CD4-positive, alpha-beta T cell (primary cell): Measurements from ENCODE around the gene SERPINC1. TPM values are rescaled to one million over a fixed set of nuclear protein-coding genes. Genes with fewer than 3 reads are reported as not detected.

Experiments used
- ATAC-seq: fragments of 200-7000 bp; cut with Tn5 transposase; one replicate; pipeline ENCODE4 v1.10.0; 2022; ENCODE audit warnings: mild to moderate bottlenecking; ENCODE audit not compliant: poor library complexity
- CTCF ChIA-PET: fragments of 350-600 bp; sonication (Branson Sonifier 250); formaldehyde crosslinking; loops from one replicate; lab custom pipeline; 2021; ENCODE audit warnings: antibody characterized with exemption, inconsistent platforms; lab: Charles Lee
- POLR2A ChIA-PET: fragments of 350-600 bp; sonication (Branson Sonifier 250); formaldehyde crosslinking; loops from one replicate; lab custom pipeline; 2021; ENCODE audit warnings: antibody characterized with exemption, inconsistent platforms; lab: Charles Lee
- DNase-seq, 14 experiments: peaks; one replicate each; pipeline ENCODE4 v3.0.0-alpha.2; 2013 to 2020; ENCODE audit warnings: mixed read lengths in 2 of 14
- H3K27ac ChIP-seq, 2 donors: one replicate each; pipeline versions ENCODE4 v1.5.1 to v1.7.0; 2013; ENCODE audit warnings: low read length in 2 of 2, low read depth in 1 of 2, mild to moderate bottlenecking in 1 of 2
- H3K27me3 ChIP-seq, 2 experiments: 1 replicate in 1 of 2; 2 replicates in 1 of 2; pipeline versions ENCODE4 v1.6.1 to v1.7.0; 2013; ENCODE audit warnings: low read length in 2 of 2, control low read depth in 1 of 2, mild to moderate bottlenecking in 1 of 2, moderate library complexity in 1 of 2; ENCODE audit not compliant: insufficient read depth in 2 of 2, control insufficient read depth in 1 of 2
- H3K36me3 ChIP-seq: one replicate; pipeline ENCODE4 v1.6.1; 2013; ENCODE audit warnings: low read length, control low read depth; ENCODE audit not compliant: insufficient read depth
- H3K4me1 ChIP-seq: one replicate; pipeline ENCODE4 v1.6.1; 2013; ENCODE audit warnings: low read length, control low read depth; ENCODE audit not compliant: insufficient read depth
- H3K4me3 ChIP-seq: one replicate; pipeline ENCODE4 v1.5.1; 2013; ENCODE audit warnings: mild to moderate bottlenecking, low read length, moderate library complexity
- H3K9me3 ChIP-seq, 2 experiments: 1 replicate in 1 of 2; 2 replicates in 1 of 2; pipeline versions ENCODE4 v1.6.1 to v1.7.0; 2013; ENCODE audit warnings: low read length in 2 of 2, mild to moderate bottlenecking in 2 of 2, control low read depth in 1 of 2, moderate library complexity in 1 of 2; ENCODE audit not compliant: control insufficient read depth in 1 of 2, insufficient read depth in 1 of 2
- H3K27ac Mint-ChIP-seq: one replicate; pipeline ENCODE4 v1.8.0; 2020; ENCODE audit warnings: mixed read lengths
- H3K27me3 Mint-ChIP-seq: one replicate; pipeline ENCODE4 v1.8.0; 2021; ENCODE audit warnings: mixed read lengths
- H3K36me3 Mint-ChIP-seq: one replicate; pipeline ENCODE4 v1.8.0; 2021; ENCODE audit warnings: low read depth, mixed read lengths
- H3K4me1 Mint-ChIP-seq: one replicate; pipeline ENCODE4 v1.8.0; 2021; ENCODE audit warnings: low read depth, mixed read lengths
- H3K4me3 Mint-ChIP-seq: one replicate; pipeline ENCODE4 v1.8.0; 2020; ENCODE audit warnings: mild to moderate bottlenecking, mixed read lengths
- H3K9me3 Mint-ChIP-seq: one replicate; pipeline ENCODE4 v1.8.0; 2020; ENCODE audit warnings: mixed read lengths
- intact Hi-C, 2 experiments: fragments of 100-400 bp; cut with DNase I in 1 of 2; cut with micrococcal nuclease in 1 of 2; formaldehyde crosslinking; loops; one replicate each; pipeline versions ENCODE4 v1.15.1 to v1.9.0; 2023 to 2025; cut with DNase I, micrococcal nuclease
- total RNA-seq, 174 experiments: library from RNA in 2 of 174; stranded (reverse) in 2 of 174; gene quantifications; one replicate each; pipeline ENCODE4 v1.2.3 and lab custom pipeline; 2021 to 2026
- TF ChIP-seq, protein P1 (sequence below): fragments of 200-600 bp; IDR thresholded peaks from one replicate; pipeline ENCODE4 v1.8.0; 2022; ENCODE audit warnings: antibody characterized with exemption, mild to moderate bottlenecking

The SERPINC1 gene
- total RNA-seq, 2 experiments from 2014 or later, result not detected

GRCh38 chr1:173889885-173890284 is 27.2 kb downstream of the SERPINC1 start:
- Histone ChIP-seq H3K9me3 (no peaks in the 10 kb centered on the region), H3K27me3 (no peaks in the 10 kb centered on the region), H3K27ac (no peak overlapping the region), H3K4me1 (peaks cover 2% of the 10 kb centered on the region), H3K36me3 (peaks cover 21% of the 10 kb centered on the region), H3K4me3 (no peak overlapping the region)
- Mint-ChIP-seq H3K36me3 (peaks cover 93% of the 10 kb centered on the region), H3K4me3 (no peak overlapping the region), H3K9me3 (no peaks in the 10 kb centered on the region), H3K4me1 (peaks cover 42% of the 10 kb centered on the region), H3K27ac (no peak overlapping the region), H3K27me3 (no peaks in the 10 kb centered on the region)
- ChIA-PET POLR2A (interaction anchor here (1.8 kb wide), 1 partner anchor 22 kb away, joined by 4 read pairs; the partner anchor contains the start of genes GAS5 and ZBTB37), CTCF (no interaction called here)
- DNase-seq (no peak), ATAC-seq (no peak)
- TF ChIP-seq, protein P1, sequence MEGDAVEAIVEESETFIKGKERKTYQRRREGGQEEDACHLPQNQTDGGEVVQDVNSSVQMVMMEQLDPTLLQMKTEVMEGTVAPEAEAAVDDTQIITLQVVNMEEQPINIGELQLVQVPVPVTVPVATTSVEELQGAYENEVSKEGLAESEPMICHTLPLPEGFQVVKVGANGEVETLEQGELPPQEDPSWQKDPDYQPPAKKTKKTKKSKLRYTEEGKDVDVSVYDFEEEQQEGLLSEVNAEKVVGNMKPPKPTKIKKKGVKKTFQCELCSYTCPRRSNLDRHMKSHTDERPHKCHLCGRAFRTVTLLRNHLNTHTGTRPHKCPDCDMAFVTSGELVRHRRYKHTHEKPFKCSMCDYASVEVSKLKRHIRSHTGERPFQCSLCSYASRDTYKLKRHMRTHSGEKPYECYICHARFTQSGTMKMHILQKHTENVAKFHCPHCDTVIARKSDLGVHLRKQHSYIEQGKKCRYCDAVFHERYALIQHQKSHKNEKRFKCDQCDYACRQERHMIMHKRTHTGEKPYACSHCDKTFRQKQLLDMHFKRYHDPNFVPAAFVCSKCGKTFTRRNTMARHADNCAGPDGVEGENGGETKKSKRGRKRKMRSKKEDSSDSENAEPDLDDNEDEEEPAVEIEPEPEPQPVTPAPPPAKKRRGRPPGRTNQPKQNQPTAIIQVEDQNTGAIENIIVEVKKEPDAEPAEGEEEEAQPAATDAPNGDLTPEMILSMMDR, result no peak
- intact Hi-C loops, result no loop called here

- no peaks in the 10 kb centered on the region for H3K27me3 Mint-ChIP-seq
- POLR2A ChIA-PET, result interaction anchor here (1.8 kb wide), 1 partner anchor 20 kb away, joined by 4 read pairs; the partner anchor contains the start of genes GAS5 and ZBTB37
- peaks cover 42% of the 10 kb centered on the region for H3K4me1 Mint-ChIP-seq
- H3K36me3 ChIP-seq, result peaks cover 22% of the 10 kb centered on the region
- H3K4me1 ChIP-seq, result peaks cover 2% of the 10 kb centered on the region
- ATAC-seq (no peak), DNase-seq (no peak)
- no peak overlapping the region for H3K27ac Mint-ChIP-seq
- intact Hi-C loops, result no loop called here
- no peak overlapping the region for H3K4me3 Mint-ChIP-seq
- no peak overlapping the region for H3K4me3 ChIP-seq
- TF ChIP-seq, protein P1, result no peak
- H3K27ac ChIP-seq, result no peak overlapping the region
- H3K9me3 ChIP-seq, result no peaks in the 10 kb centered on the region
- peaks cover 89% of the 10 kb centered on the region for H3K36me3 Mint-ChIP-seq
- CTCF ChIA-PET, result no interaction called here
- H3K9me3 Mint-ChIP-seq, result no peaks in the 10 kb centered on the region
- no peaks in the 10 kb centered on the region for H3K27me3 ChIP-seq
Observed at GRCh38 chr1:173888749-173889148, 28.4 kb downstream of the SERPINC1 start.

GRCh38 chr1:173887627-173888026 is 29.5 kb downstream of the SERPINC1 start:
- H3K4me3 ChIP-seq, result no peak overlapping the region
- H3K9me3 ChIP-seq, result no peaks in the 10 kb centered on the region
- CTCF ChIA-PET, result interaction anchor here (0.6 kb wide), 1 partner anchor 82 kb away, joined by 3 read pairs; no protein-coding TSS in a partner anchor
- POLR2A ChIA-PET, result no interaction called here
- no peak overlapping the region for H3K27ac ChIP-seq
- Mint-ChIP-seq H3K4me3 (no peak overlapping the region), H3K9me3 (no peaks in the 10 kb centered on the region), H3K4me1 (peaks cover 42% of the 10 kb centered on the region), H3K27me3 (no peaks in the 10 kb centered on the region), H3K27ac (no peak overlapping the region), H3K36me3 (peaks cover 84% of the 10 kb centered on the region)
- ATAC-seq, result no peak
- peaks cover 24% of the 10 kb centered on the region for H3K36me3 ChIP-seq
- H3K4me1 ChIP-seq, result peaks cover 2% of the 10 kb centered on the region
- TF ChIP-seq, protein P1, result no peak
- H3K27me3 ChIP-seq, result no peaks in the 10 kb centered on the region
- no peak for DNase-seq
- intact Hi-C loops, result no loop called here
